ENCODE measurements around the gene CLRN3.

CLRN3 gene

DNA sequence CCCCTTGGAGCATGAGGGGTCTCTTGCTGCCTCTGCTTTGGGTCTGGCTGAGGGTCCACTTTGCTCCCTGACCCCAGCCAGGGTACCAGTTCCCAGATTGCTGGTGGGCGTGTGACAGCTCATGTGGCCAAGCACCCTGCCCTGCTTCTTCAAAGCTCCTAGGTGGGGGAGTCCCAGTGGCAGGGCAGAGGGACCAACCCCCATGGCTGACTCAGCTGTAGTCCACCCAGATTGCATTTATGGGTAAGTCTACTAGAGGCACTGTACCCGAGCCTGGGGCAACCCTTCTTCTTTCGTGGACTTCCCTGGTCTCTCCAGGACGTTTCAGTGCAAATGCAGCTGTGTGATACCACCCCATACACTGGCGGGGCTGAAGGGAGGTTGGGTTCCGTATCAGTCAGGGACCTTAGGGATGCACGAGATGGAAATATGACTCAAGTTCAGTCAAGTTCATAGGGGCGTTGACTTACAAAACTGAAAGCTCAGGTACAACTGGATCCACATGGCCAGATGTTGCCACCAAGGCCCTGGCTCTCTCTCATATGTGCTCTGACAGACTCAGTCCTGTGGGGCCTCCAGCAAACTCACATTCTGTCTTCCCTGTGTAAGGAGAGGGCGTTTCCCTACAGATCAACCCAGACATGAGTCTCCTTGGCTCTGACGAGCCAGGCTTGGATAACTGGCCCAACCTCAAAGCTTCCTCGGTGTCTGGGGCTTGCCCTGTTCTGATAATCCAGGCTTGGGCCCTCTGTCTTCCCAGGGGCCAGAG lies 27.7 kb upstream of the CLRN3 start:
- DNase-seq (ENCODE audit: low read depth, low spot score) = no peak
- H3K27ac ChIP-seq = no peak overlapping the region

DNA sequence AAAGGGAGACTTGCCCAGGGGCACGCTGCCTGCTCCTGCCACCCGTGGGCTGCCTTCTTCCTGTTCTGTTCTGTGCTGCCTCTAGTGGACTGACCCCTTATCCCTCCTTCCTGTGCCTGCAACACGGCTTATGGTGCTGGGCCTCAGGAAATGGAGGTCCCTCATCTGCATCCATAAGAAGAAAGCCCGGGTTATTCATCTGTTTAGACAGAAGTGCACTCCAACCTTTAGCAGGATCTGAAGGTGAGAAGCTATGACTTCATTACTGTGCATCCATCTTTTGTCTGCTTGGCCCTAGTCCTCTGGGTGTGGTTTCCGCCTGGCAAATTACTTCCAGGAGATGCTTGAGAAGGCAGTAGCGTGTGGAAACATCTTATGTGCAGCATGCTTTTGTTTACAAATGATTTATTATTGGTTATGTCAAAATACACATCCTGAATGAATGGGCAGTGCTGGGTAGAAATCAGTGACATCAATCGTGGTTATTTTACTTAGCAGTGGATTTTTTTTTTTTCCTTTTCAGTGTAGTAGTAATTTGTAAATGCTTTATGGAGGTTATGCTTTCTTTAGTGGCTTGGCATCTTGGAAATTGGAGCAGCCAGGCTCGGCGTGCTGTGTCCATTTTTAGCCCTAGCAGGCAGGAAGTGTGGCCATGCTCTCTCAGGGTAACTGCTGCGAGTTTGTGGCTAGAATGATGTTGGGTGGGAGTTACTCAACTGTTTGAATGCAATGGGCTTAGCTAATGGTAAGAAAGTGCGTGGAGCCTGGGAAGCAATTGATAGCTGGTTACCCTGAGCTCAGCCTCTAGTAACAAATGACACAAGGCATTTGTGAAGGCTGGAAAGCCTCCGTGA lies 26.9 kb upstream of the CLRN3 start:
- no peak overlapping the region for H3K27ac ChIP-seq
- DNase-seq (ENCODE audit: low read depth, low spot score) = no peak

DNA sequence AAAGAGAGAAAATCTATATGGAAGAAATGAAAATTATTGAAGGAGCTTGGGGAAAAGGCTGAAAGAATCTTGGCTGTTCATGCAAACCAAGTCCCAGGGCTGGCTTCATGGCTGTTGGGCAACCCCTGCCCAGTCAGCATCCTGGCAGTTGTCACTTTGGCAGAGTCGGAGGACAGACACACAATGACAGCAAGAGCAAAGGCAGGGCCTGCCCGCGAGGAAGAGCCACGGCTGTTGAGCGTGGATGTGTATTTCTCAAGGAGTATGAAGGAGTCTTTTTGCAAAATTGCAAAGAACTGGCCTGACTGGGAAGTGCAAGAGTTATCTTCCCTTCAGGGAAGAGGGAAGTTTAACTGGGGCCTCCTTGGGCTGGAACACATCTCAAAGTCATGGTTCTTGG lies 25.8 kb upstream of the CLRN3 start:
- H3K27ac ChIP-seq = no peak overlapping the region

DNA sequence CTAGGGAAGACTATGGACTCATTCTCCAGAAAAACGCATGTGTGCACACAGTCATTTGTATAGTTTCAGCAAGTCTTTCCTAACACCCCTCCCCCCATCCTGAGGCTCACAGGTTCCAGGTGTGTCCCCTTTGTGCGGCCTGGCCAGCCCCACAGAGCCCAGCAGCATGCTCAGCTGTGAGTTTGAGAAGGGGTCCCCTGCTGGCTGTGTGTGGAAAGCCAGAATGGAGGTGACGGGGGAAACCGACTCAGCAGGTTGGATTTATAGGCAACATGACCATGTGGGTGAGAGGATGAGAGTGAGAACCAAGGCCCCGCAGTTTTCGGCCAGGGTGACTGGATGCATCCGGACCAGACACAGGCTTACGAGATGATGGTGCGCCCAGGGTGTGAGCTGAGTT lies 24.1 kb upstream of the CLRN3 start:
- no peak for DNase-seq (ENCODE audit: low read depth, low spot score)
- H3K27ac ChIP-seq = no peak overlapping the region

More for the DNA sequence above, 25.8 kb upstream of the CLRN3 start:
- DNase-seq (ENCODE audit: low read depth, low spot score) = no peak

DNA sequence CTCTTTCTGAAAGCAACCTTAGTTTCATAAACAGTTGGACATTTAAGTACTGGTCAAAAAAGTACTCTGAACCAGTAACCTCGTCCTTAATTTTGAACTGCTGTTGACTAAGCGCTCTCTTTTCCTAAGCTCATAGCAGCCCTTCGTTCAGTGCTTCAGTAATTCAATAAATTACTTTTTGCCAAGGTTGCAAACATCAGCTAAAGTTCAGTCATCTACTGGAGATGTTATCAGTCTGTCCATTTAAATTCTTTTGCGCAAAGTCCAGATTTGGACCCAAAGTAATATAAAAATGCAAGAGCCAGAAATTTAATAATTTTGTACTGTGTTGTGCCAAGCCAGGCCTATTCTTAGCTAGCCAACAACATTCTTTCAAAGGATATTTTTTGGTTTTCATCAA lies 22.6 kb upstream of the CLRN3 start:
- no peak for DNase-seq (ENCODE audit: low read depth, low spot score)
- no peak overlapping the region for H3K27ac ChIP-seq

DNA sequence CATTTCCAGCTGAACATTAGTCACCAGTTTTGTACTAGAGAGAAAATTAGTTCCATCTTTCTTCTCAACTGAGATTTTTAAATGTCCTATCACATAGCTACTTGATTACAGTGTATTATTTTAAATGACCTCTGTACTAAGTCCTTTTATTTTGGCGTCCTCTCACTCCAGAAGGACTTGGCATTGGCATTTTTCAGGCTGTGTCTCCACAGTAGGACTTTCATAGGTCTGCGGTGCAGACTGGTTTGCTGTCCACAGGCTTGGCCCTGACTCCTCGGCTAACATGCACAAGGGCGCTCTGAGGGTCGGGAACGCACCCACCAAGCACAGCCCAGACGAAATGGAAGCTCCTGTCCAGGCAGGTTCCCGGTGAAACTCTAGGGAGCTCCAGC lies 20.6 kb upstream of the CLRN3 start:
- H3K27ac ChIP-seq = no peak overlapping the region
- no peak for DNase-seq (ENCODE audit: low read depth, low spot score)

DNA sequence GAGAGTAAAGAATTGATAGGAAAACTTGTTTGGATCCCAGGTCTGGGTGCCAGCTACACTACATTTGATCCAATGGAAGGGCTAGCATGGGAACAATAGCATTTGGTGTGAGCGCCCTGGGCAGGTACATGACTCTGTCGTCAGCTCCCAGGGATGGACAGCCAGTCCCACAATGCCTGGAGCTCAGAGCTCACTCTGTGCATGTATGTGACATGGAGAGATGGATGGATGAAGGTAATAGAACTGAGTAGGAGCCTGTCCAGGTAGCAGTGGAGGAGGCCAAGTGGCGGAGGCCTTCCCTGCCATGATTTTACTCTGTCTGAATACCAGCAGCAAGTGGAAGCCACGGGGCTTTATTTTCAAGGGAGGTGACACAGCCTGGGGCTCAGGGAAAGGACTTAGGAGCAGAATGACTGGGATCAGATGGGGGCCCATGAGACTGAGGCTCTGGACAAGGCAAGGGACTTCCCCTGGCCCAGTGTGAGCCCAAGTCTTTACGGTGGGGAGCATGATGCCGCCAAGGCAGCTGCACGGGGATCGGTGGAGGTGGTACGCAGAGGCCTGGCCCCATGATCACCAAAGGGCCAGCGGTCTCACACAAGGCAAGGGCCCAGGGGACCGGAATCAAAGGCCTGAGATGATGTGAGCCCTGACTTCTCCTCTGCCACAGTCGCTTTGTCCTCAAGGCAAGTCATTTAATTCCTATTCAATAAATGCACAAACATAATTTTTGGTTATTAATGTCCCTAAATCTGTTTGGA lies 20.0 kb upstream of the CLRN3 start:
- no peak for DNase-seq (ENCODE audit: low read depth, low spot score)
- no peak overlapping the region for H3K27ac ChIP-seq

DNA sequence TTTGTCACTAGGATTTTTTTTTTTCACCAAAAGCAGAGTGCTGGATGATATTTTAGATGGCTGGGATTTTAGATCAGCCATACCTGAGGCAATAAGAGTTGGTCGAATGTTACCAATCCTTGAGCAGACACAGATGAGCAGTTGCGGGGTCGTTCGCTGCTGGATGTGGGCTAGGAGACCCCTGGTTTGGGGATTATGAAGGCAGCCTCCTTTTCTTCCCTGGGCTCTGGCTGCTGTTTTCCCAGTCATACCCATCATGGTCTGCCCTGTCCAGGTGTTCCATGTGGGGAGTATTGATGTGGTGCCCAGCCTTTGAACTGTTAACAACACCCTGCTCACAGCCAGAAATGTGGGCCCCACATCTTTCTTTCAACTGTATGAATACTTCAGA lies 19.1 kb upstream of the CLRN3 start:
- no peak for DNase-seq (ENCODE audit: low read depth, low spot score)
- H3K27ac ChIP-seq = no peak overlapping the region

DNA sequence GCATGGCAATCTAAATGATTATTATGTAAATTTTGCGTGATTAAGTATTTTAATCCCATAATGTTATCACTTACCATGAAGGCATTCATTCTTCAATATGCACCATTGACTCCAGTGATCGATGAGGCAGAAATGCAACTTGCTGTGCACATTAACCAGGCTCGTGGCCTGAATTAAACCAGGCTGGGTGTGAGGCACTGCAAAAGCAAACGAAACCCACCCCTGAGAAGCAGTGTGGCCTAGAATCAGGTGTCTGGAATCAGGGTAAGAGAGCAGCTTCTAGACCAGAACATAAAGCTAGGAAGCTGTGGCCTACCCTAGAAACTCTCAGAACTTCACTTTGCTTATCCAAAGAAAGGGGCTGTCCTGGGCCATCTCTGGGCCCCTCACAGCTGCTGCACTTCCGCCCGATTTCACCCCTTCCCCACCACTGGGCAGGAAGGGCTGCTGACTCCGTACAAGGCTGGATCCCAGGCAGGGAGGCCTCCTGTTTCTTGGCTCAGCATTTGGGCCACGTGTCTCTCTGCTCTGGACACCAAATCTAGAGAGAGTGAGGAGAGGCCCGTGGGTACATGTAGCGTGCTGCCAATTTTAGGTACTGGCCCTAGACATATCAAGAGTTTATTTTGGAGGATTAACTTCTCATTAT lies 18.6 kb upstream of the CLRN3 start:
- DNase-seq (ENCODE audit: low read depth, low spot score) = no peak
- H3K27ac ChIP-seq = no peak overlapping the region

DNA sequence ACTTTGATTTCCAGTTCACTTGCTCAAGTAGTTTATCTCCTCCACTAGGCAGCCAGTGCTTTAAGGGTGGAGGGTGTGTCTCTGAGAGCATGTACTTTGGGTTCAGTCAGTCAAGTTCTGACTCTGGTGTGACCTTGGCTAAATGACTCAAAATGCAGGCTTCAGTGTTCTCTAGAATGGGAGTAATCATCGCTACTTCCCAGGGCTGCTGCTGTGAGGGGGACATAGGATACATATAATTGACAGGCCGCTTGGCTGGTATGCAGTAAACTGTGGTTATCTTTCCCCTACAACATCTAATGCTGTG lies 17.7 kb upstream of the CLRN3 start:
- DNase-seq (ENCODE audit: low read depth, low spot score) = no peak
- H3K27ac ChIP-seq = no peak overlapping the region

DNA sequence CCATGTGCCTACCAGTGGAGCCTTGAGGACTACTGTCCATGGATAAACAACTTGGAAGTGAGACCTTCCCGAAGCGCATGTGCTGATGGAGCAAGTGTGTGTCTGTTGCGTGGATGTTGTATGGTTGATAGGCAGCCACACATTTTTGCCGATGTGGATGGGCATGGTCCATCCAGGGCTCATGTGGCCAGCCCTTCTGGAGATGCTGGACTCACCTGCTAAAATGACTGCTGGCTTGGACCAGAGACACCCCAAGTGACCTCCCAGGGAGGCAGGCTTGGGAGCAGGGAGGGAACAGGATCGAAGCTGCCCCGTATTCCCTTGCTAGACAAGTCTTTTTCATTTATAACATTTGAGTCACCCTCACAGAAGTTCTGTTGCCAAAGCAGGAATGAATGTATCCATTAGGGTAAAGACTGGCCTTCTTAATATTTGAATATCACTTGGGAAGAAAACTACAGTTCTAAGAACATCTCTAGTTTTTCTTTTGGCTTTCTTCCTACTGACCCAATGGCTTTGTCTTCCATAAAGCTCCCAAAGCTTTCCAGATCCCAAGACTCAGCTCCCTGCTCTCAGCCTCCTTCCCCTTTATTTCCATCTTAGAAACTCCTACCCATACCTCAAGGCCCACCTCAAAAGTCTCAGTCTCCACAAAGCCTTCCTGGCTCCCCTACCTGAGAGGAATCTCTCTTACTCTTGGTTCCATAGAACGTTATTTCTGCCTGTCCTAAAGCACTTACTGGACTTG lies 17.1 kb upstream of the CLRN3 start:
- DNase-seq (ENCODE audit: low read depth, low spot score) = no peak
- H3K27ac ChIP-seq = no peak overlapping the region

DNA sequence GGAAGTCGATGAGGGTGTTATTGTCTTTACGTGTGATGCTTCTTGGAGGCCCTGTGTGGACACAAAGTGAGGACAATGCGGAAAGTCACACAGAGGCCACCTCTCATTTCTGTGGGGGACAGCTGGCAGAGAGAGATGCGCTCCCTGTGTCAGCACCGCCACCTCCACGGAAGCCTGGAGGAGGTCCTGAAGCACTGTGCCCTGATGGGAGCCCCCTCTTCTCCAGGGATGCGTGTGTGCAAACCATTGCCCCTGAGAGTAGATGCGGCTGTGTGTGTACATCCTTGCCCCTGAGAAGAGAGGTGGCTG lies 16.2 kb upstream of the CLRN3 start:
- DNase-seq (ENCODE audit: low read depth, low spot score) = no peak
- no peak overlapping the region for H3K27ac ChIP-seq

DNA sequence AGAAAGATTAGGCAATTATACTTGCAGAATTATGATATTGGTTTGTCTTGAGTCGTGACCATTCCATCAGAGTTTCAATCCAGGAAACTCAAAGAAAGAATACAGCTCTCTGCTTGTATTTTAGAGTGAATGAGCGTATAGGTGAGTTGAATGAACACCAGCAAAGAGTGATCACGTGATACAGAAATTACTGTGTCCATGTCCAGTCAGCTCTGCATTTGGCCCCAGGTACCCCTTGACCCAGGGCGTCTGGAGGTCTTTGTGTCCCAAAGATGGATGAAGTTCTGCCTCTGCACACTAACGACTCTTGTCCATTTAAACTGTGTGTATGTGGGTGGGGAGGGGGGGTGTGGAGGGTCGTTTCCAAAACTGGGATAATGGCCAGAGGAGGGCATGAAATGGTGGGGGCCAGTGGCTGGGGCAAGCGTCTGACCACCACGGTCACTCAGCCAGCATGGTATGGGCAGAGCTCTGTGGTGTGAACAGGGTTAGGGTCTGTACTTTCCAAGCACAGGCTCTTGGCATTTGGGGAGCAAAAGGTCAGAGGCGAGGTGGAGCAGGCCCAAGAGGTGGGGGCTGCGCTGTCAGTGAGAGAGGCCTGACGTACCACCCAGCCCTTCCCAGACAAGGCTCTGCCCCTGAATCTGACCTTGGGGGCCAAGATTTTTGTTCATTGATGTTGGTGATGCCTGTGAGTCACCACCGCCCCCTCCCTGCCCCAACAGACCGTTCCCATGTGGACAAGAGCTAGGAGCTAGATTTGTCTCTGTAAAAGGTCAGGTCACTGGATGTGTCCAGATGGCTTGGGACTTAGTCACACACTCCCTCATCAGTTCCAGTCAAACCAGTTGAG lies 15.6 kb upstream of the CLRN3 start:
- DNase-seq (ENCODE audit: low read depth, low spot score) = no peak
- no peak overlapping the region for H3K27ac ChIP-seq

DNA sequence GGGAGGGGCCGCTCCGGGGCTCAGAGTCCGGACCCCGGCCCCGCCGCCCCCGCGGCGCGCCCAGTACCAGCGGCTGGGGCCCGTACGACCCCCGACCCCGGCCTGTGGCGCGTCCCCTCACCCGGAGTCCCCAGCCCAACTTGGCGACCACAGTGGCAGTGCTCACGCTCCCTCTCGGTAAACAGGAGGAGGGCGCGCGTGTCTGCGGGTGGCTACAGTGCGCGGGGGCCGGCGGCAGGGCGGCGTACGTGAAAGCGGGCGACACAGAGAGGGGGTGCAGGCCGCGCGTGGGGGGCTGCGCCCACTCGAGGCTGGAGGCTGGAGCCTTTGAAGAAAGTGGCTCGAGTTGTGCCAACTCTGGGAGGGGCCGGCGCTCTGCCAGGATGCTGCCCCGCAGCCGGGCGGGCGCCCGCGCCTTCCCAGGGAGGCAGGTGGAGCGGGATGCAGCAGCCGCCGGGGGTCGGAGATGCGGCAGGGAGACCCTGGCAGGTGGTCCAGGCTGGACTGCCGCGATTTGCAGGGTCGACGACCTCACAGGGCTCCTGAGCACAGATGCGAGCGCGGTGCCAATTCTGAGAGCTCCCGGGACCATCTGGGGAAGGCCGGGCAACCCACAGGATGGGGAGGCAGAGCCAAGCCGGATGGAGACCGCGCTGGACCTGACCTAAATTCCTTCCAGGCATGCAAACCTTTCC lies 14.8 kb upstream of the CLRN3 start:
- DNase-seq (ENCODE audit: low read depth, low spot score) = no peak
- H3K27ac ChIP-seq = no peak overlapping the region

DNA sequence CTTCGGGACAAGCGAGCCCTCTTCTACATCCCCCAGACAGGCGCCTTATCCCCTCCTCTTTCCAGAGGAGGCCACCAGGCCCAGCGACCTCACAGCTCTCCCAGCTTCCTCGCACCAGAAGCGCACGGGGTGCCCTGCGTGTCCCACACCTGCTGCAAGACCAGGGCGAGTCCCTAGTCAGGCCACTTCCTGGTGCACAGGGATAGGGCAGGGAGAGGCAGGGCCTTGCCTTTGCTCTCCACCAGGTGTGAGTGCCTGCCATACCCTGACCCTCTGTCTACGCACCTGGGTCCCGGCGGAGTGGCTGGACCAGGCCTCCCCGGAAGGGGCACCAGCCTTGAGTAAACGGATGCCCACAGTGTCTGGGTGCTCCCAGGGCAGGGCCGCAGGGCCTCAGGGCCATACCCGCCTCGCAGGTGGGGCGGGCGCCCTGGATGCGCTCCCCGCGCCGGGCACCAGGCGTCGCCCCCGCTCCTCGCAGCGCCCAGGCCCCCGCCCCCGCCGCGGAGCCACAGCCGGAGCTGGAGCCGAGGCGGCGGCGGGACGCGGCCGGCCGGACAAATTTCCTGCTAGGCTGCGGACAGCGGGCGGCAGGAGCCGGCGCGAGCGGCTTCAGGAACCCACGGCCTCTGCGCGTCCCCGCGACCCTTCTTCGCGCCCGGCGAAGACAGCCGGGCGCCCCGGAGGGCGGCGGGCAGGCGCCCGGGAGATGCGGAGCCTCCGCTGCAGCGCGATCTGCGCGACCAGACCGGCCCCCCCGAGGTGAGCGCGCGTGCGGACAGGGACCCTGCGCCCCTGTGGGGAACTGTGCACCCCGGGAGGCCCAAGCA lies 14.0 kb upstream of the CLRN3 start, which contains the start of gene PTPRE:
TSS of gene PTPRE (plus strand) at position 556 of the 830 bp plus-strand sequence. CDS start 133,779 bp downstream, outside the sequence.
- no peak for DNase-seq (ENCODE audit: low read depth, low spot score)
- no peak within 1 kb of the TSS for H3K27ac ChIP-seq

DNA sequence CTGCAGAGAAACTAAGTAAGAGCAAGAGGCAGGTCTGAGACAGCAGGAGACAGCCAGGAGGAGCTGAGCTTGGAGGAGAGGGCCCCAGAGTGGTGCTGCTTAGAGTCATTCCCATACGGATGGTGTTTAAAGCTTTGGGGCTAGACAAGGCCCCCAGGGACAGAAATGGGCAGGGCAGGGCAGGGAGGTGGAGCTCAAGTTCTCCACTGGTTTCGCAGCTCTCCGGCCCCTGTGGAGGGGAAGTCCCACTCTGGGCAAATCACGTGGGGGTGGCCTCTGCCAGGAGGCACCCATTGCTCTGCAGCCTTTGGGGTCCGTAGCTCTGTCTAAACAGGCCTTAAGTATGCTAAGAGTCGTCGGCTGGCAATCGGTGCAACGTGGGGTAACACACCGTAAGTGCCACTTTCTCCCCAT lies 13.1 kb upstream of the CLRN3 start:
- no peak for DNase-seq (ENCODE audit: low read depth, low spot score)
- H3K27ac ChIP-seq = no peak overlapping the region

DNA sequence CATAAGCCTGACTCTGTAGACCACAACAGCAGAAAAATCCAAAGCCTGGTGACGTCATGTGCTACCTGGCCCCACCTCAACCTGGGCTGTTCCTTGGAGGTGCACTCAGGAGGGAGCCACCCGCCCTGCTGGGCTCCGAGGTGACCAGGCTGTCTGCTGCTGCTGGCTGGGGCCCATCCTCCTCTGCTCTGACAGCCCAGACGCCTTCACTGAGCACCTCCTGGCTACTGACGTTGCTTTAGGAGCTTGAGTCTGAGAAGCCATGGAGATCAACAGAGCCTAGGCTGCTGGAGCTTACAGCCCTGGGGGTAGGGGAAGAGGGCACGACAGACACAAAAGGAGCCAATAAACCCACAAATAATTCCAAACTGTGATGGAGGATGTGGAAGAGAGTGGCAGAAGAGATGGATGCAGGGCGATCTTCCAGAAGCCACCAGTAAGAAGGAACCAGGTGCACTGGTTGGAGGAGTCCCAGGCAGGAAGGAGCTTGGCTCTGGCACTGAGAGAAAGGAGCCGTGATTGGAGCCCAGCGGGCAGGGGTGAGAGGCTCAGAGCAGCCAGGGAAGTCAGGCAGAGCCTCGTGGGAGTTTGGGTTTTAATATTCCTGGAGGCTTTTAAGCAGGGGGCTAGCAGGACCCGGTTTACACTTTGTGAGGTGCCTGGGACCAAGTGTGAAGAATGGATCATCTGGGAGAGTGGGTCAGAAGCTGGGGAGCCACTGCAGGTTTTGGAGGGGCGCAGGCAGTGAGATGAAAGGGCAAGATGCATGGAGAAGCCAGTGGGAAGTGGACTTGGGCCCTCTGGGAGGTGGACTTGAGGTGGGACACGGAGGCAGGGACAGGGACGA lies 12.5 kb upstream of the CLRN3 start:
- no peak for DNase-seq (ENCODE audit: low read depth, low spot score)
- H3K27ac ChIP-seq = no peak overlapping the region
